ENCODE data around the gene INTS3. TPM values are rescaled to one million over a fixed set of nuclear protein-coding genes. Genes with fewer than 3 reads are reported as not detected.

Gene INTS3
- total RNA-seq, 1 experiment from 2014 or later, result 29.4 TPM

DNA sequence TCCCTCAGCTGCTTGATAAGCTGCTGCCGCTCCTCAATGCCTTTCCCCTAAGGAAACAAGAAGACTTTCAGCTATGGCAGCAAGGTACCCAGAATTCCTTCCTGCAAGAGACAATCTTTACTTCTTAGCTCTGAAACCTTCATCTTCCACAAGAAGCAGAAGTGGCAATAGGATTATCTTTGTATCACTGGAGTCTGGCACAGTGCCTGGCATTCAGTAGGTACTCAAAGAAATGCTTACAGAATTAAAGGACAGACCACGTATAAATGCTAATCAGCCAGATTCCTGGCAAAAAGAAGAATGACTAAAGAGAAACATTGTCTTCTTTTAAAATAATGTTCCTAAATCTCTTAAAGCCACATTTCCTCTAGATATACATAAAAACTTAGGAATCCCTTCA is 91.0 kb downstream of the INTS3 start:
- peaks cover 52% of the 10 kb centered on the region for H3K36me3 ChIP-seq
- no peaks in the 10 kb centered on the region for H3K27me3 ChIP-seq
- DNase-seq, result no peak
- H3K4me3 ChIP-seq, result no peak overlapping the region
- no peaks in the 10 kb centered on the region for H3K9me3 ChIP-seq

Other genes starting within 250 kb of the INTS3 start
- gene S100A6, start 192.1 kb upstream of the INTS3 start, total RNA-seq (2014; rRNA removed; shearing (Covaris generic); ENCODE audit: low replicate concordance), result 474 and 904 TPM in 2 replicates
- not detected in 2 replicates for gene S100A5, start 187.1 kb upstream of the INTS3 start, total RNA-seq (2014; rRNA removed; shearing (Covaris generic); ENCODE audit: low replicate concordance)
- gene S100A4, start 182.2 kb upstream of the INTS3 start, total RNA-seq (2014; rRNA removed; shearing (Covaris generic); ENCODE audit: low replicate concordance), result 438 and 702 TPM in 2 replicates
- gene S100A3, start 178.8 kb upstream of the INTS3 start, total RNA-seq (2014; rRNA removed; shearing (Covaris generic); ENCODE audit: low replicate concordance), result 0.81 and 3.4 TPM in 2 replicates
- gene S100A2, start 162.2 kb upstream of the INTS3 start, total RNA-seq (2014; rRNA removed; shearing (Covaris generic); ENCODE audit: low replicate concordance), result 29.6 and 34.8 TPM in 2 replicates
- gene S100A16, start 114.9 kb upstream of the INTS3 start, total RNA-seq (2014; rRNA removed; shearing (Covaris generic); ENCODE audit: low replicate concordance), result 315 and 318 TPM in 2 replicates
- 1.3 TPM in 1 of 2 replicates, not detected in the other for gene S100A14, start 111.7 kb upstream of the INTS3 start, total RNA-seq (2014; rRNA removed; shearing (Covaris generic); ENCODE audit: low replicate concordance)
- gene S100A13, start 100.5 kb upstream of the INTS3 start, total RNA-seq (2014; rRNA removed; shearing (Covaris generic); ENCODE audit: low replicate concordance), result 128 and 143 TPM in 2 replicates
- 0.99 TPM in 1 of 2 replicates, not detected in the other for gene S100A1, start 99.6 kb upstream of the INTS3 start, total RNA-seq (2014; rRNA removed; shearing (Covaris generic); ENCODE audit: low replicate concordance)
- gene CHTOP, start 94.0 kb upstream of the INTS3 start, total RNA-seq (2014; rRNA removed; shearing (Covaris generic); ENCODE audit: low replicate concordance), result 61.0 and 72.4 TPM in 2 replicates
- 50.4 and 84.0 TPM in 2 replicates for gene SNAPIN, start 69.3 kb upstream of the INTS3 start, total RNA-seq (2014; rRNA removed; shearing (Covaris generic); ENCODE audit: low replicate concordance)
- 305 and 372 TPM in 2 replicates for gene ILF2, start 57.1 kb upstream of the INTS3 start, total RNA-seq (2014; rRNA removed; shearing (Covaris generic); ENCODE audit: low replicate concordance)
- 0.33 TPM in 1 of 2 replicates, not detected in the other for gene NPR1, start 49.4 kb upstream of the INTS3 start, total RNA-seq (2014; rRNA removed; shearing (Covaris generic); ENCODE audit: low replicate concordance)
- 1.3 and 3.3 TPM in 2 replicates for gene SLC27A3, start 47.4 kb downstream of the INTS3 start, total RNA-seq (2014; rRNA removed; shearing (Covaris generic); ENCODE audit: low replicate concordance)
- gene GATAD2B, start 194.9 kb downstream of the INTS3 start, total RNA-seq (2014; rRNA removed; shearing (Covaris generic); ENCODE audit: low replicate concordance), result 5.9 and 7.4 TPM in 2 replicates
- 7.7 and 9.3 TPM in 2 replicates for gene DENND4B, start 218.7 kb downstream of the INTS3 start, total RNA-seq (2014; rRNA removed; shearing (Covaris generic); ENCODE audit: low replicate concordance)
- gene CRTC2, start 230.6 kb downstream of the INTS3 start, total RNA-seq (2014; rRNA removed; shearing (Covaris generic); ENCODE audit: low replicate concordance), result 0.96 and 3.6 TPM in 2 replicates
- 154 and 223 TPM in 2 replicates for gene SLC39A1, start 235.5 kb downstream of the INTS3 start, total RNA-seq (2014; rRNA removed; shearing (Covaris generic); ENCODE audit: low replicate concordance)
- gene CREB3L4, start 239.9 kb downstream of the INTS3 start, total RNA-seq (2014; rRNA removed; shearing (Covaris generic); ENCODE audit: low replicate concordance), result 12.8 and 35.3 TPM in 2 replicates
- 250 and 354 TPM in 2 replicates for gene JTB, start 249.6 kb downstream of the INTS3 start, total RNA-seq (2014; rRNA removed; shearing (Covaris generic); ENCODE audit: low replicate concordance)

Data from MG63 (cell line).